GM19372 (cell line): ENCODE results near the gene PRKAG2.

Experiments used
- ATAC-seq: cut with Tn5 transposase; IDR thresholded peaks from one replicate; pipeline ENCODE4 v1.9.1; 2021; ENCODE audit warnings: mild to moderate bottlenecking, low read depth, moderate library complexity; ENCODE audit not compliant: unreplicated experiment

PRKAG2 gene

GRCh38 chr7:151637781-151638261 lies 239.1 kb downstream of the PRKAG2 start:
- no peak for ATAC-seq

- no peak for ATAC-seq
These were observed 242.3 kb downstream of the PRKAG2 start for GRCh38 chr7:151634643-151635042.

GRCh38 chr7:151633516-151633812 lies 243.5 kb downstream of the PRKAG2 start:
- ATAC-seq = no peak

GRCh38 chr7:151632750-151633515 lies 244.0 kb downstream of the PRKAG2 start:
- ATAC-seq = peak; percentile 38

- ATAC-seq = peak; percentile 73
These were observed 244.8 kb downstream of the PRKAG2 start for GRCh38 chr7:151631953-151632749.

- ATAC-seq = peak; percentile 21
These were observed 245.4 kb downstream of the PRKAG2 start for GRCh38 chr7:151631570-151631952.

- no peak for ATAC-seq
These were observed 245.9 kb downstream of the PRKAG2 start for GRCh38 chr7:151630851-151631569.

GRCh38 chr7:151630358-151630757 lies 246.6 kb downstream of the PRKAG2 start:
- ATAC-seq = no peak

- ATAC-seq = no peak
These were observed 247.1 kb downstream of the PRKAG2 start for GRCh38 chr7:151629713-151630272.

GRCh38 chr7:151628846-151629604 lies 247.9 kb downstream of the PRKAG2 start:
- ATAC-seq = no peak

- ATAC-seq = no peak
These were observed 250.3 kb downstream of the PRKAG2 start for GRCh38 chr7:151626422-151627115.

- no peak for ATAC-seq
These were observed 251.3 kb downstream of the PRKAG2 start for GRCh38 chr7:151625606-151626005.

- ATAC-seq = no peak
These were observed 252.5 kb downstream of the PRKAG2 start for GRCh38 chr7:151624246-151624928.

- ATAC-seq = no peak
These were observed 253.1 kb downstream of the PRKAG2 start for GRCh38 chr7:151623766-151624165.

GRCh38 chr7:151621961-151622360 lies 255.0 kb downstream of the PRKAG2 start:
- no peak for ATAC-seq

- no peak for ATAC-seq
These were observed 260.3 kb downstream of the PRKAG2 start for GRCh38 chr7:151616443-151617213.

- ATAC-seq = no peak
These were observed 261.1 kb downstream of the PRKAG2 start for GRCh38 chr7:151615784-151616183.

- ATAC-seq = no peak
These were observed 261.9 kb downstream of the PRKAG2 start for GRCh38 chr7:151615058-151615457.
